HUDEP-2 (cell line): ENCODE data around the gene NUDT15.
"Not testable (repeated sequence)": the region's sequence is repeated elsewhere in the genome, so short reads cannot be mapped to it uniquely, and the experiment has no call there.

Experiments used
- DNase-seq, 76 experiments: peaks; one replicate each; lab custom pipeline; 2025; ENCODE audit not compliant: unreplicated experiment in 76 of 76; lab: John Stamatoyannopoulos, UW

The NUDT15 gene

DNA sequence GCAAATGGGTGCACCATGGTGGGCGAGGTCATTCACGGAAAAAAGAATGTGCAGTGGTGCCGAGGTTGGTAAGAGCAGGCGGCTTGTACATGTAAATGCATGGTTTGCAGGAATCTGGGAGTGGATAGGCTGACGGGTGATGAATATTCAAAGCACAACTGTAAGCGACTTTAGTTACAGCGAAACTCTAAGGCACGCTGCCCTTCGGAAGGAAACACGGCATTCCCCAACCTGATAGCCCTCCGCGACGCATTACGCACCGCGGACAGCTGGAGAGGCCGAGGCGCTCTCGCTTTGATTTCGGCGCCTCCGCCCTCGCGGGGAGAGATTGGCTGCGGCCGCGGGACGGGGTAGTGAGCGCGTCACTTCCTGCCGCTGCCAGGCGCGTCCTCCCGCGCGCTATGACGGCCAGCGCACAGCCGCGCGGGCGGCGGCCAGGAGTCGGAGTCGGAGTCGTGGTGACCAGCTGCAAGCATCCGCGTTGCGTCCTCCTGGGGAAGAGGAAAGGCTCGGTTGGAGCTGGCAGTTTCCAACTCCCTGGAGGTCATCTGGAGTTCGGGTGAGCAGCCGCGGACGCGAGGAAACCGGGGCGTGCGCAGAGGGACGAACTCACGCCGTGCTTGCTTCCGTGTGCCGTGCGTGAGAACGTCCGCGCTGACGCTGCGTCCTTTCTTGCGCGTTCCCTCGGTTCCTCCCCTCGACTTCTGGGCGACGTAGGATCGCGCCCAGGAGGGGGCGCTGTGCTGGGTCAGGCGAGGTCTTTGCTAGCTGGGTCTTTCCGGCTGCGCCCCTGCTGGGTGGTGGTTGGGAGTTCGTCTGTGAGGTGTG is at the start of gene NUDT15:
NUDT15 (plus strand) TSS at position 381 of the 828 bp plus-strand sequence; CDS start at position 402, 21 bp downstream.
- peak; percentile 11 to 94 (median 85) for DNase-seq

DNA sequence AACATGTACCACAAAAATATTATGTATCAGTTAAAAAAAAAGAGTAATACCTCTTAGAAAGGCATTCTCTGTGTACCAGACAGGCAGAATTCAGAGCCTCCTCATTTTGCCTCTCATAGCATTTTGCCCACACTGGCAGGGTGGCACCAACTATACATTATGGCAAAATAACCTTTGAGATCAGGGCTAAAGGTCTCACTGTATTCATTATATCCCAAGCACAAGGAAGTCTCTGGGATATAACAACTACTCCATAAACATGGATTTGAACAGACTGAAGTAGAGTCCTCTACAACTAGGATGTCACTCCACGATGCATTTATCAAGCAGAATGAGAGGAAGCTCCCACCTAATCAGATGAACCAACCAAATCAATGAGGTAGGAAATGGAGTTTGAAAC is 47.1 kb upstream of the NUDT15 start:
- no peak for DNase-seq

DNA sequence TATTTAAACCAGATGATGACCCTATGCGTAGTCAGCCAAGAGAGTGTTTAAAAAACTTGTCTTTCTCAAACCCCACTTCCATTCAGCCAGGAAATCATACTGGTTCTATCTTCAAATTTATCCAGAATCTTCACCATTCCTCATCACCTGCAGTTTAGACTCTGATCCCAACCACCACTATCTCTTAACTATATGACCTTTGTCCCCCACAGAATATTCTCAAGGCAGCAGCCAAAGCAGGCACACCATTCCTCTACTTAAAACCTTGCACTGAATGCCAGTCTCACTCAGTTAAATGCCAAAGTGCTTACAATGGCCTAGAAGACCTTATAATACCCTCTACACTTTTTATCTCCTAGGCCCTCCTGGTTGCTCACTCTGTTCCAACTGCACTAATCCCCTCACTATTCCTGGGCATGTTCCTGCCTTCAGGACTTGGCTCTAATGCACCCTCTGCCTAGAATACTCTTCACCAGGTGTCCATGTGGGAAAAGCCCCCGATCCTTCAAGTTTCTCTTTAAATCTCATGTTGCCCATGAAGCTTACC is 46.5 kb upstream of the NUDT15 start:
- no peak for DNase-seq

DNA sequence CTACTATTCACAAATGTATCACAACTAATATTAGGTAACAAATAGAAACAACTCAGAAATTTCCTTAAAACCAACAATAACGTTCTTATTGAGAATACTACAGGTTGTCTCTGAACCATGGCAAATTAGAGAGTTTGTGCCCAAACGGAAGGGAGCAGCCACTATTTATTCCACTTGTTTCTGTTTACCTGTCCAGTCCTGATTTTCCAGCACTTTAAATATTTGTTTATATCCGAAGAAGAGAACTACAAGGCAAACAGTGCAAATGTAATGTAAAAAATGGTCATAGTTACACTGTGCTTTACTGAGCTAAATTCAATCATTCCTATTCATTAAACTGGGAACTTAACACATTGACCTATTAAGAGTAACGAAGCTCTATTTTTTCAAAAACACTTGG is 45.7 kb upstream of the NUDT15 start:
- no peak for DNase-seq

DNA sequence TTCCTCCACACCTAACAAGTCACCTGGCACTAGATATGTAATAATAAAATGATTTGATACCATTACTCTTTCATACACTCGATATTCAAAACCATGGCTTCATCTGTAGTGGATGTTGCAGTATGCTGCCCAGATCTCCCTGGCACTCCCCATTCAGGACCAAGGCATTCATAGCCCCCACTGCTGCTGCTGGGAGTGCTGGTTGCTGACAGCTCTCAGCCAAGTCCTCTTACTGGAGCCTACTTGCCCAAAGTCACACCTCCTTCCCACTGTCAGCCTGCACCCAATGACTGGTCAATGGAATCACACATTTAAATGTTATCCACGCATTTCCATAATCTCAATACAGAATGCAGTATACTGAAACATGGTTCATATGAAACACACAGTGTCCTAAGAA is 40.1 kb upstream of the NUDT15 start:
- DNase-seq = no peak

DNA sequence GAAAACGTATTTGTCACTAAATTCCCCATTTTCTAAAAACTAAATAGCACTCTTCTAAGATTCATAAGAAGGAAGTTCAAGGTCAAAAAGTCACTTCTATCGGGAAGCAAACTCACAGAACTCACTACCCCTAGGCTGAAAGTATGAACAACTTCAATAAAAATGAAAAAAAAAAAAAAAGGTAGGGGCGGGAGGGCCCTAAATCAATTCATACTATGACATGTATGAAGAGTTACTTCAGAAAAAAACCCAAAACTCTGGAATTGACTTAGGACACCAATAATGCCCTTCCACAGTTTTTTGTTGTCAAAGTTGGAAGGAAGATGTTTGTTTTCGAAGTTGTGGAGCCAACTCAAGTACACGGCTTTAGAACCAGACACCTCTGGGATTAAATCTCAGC is 37.6 kb upstream of the NUDT15 start:
- DNase-seq = no peak

DNA sequence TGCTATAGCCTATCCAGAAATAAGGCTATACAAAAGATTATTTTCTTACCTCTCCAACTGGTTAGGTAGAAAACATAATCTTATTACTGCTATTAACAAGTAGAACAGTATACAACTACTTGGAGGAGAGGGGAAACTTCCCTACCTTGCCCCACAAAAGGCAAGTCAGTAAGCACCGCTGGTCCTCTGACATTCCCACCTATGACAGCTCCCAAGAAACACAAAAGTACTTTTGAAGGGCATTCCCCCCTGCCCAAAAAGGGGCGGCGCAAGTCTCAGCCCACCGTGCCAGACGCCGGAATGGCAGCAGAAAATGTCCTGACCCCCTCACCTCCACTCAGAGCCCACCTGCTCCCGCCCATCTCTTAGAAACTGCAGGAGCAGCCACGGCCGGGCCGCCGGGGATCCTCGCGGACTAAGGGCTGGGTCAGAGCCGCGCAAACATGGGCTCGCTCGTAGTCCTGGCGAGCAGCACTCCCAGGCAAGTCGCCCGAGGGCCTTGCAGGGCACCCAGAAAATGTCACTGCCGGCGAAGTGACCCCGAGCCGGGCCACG is 36.9 kb upstream of the NUDT15 start:
- DNase-seq = peak in 8 of 76 experiments; percentile 1 to 65 (median 22)

DNA sequence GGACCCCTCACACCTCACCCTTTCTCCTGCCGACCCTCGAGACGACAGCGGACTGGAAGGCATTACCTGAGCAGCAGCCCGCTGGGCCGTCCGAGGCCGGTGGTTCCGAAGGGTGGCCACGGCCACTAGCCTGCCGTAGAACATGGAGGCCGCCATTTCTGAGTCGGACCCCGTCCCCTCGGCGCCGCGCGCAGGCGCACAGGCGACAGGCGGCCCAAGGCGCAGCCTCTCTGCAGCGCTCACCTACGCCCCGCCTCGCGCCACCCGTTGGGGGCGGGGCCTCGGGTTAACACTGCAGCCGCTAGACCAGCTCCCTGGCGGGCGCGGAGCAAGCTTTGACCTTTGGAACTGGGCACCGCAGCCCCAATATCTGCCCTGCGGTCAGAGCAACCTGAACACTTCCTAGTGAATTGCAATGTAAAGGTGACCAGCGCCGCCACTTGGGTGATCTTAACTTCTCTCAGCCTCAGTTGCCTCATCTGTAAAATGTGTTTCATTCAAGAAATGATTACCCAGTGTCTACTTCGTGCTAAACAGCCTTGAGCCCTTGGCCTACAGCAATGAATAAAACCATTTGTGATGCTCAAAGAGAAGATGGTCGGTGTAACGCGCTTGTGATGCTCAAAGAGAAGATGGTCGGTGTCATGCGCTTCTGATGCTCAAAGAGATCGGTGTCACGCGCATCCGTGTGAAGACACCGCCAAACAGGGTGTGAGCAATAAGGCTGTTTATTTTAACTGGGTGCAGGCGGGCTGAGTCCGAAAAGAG is 36.2 kb upstream of the NUDT15 start, which contains the start of gene SUCLA2:
SUCLA2 (minus strand) TSS at position 160 of the 768 bp plus-strand sequence; CDS start at position 156, 4 bp downstream.
- peak in 73 of 76 experiments; percentile 19 to 90 (median 75) for DNase-seq

DNA sequence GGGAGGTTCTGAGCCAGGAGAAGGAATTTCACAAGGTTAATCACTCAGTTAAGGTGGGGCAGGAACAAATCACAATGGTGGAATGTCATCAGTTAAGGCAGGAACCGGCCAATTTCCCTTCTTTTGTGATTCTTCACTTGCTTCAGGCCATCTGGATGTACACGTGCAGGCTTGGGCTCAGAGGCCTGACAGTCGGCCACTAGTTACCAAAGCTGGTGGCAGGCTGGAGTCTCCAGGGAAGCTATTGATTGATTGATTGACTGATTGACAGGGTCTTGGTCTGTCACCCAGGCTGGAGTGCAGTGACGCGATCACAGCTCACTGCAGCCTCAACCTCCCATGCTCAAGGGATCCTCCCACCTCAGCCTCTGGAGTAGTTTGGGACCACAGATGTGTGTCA is 35.5 kb upstream of the NUDT15 start:
- DNase-seq = not testable (repeated sequence)

DNA sequence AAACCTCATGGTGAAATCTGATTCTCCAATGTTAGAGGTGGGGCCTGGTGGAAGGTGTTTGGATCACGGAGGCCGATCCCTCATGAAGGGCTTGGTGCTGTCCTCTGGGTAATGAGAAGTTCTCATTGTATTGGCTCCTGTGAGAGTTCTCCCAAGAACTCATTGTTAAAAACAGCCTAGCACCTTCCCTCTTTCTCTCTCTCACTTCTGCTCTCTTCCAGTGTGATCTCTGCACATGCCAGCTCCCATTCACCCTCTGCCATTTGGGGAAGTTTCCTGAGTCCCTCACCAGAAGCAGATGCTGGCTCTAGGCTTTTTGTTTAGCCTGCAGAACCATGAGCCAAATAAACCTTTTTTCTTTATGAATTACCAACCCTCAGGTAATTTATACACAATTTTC is 33.3 kb upstream of the NUDT15 start:
- DNase-seq = no peak

DNA sequence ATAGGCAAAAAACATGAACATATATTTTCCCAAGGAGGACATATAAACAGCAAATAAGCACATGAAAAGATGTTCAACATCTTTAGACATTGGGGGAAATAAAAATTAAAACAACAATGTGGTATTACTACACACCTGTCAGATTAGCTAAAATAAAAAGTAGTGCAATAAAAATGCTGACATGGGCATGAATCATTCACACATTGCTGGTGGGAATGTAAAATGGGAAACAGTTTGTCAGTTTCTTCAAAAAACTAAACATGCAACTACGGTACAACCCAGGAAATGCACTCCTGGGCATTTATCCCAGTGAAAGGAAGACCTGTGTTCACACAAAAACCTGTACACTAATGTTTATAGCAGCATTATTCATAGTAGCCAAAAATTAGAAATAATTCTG is 31.1 kb upstream of the NUDT15 start:
- DNase-seq = no peak

DNA sequence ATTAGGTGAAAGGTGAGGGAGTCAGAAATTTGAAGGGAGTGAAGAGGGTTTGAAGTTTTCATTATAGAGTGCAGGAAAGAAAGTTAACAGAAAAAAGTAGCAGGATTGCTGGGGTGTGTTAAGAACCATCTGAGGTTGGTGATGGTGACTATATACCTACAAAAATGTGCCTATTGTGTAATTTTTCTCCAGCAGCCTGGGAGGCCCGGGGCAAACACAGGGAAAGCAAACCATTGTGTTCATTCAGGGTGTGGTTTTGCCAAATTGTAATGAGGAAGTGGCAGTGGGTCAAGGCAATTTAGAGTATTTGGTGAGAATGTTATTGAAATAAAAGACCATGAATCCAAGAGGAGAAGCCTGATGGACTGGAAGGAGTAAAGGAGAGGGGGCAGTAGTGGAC is 28.2 kb upstream of the NUDT15 start:
- DNase-seq = no peak

DNA sequence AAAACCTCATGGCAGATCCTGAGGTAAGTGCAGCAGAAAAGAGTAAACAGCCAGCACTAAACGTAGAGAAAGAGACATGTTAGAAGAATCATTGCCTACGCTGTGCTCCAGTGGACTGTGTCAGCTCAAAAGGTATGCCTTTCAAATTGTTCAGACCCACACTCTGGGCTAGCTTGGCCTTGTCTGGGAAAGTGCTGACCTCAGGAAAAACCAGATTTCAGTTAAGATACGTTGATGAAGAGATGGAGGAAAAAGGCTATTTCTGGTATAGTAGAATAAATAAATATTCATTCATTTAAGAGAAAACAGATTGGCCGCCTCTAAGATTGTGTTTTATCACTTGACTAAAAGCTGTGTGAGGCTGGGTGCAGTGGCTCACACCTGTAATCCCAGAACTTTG is 26.8 kb upstream of the NUDT15 start:
- no peak for DNase-seq

DNA sequence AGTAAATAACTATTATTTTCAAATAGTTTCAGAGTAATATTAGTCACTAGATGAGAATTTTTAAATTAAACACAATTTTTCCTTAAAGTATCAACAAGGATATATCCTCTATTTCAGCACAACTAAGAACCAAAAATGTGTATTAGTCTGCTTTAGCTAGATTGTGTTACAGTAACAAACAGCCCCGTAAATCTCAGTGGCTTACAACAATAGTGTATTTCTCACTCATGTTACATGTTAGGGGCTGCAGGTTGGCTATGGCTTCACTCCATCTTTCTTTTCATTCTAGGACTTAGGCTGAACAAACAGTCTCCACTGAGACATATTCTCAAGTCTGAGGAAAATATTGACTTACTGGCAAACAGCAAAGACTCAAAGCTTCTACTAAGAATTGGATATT is 24.9 kb upstream of the NUDT15 start:
- DNase-seq = no peak

DNA sequence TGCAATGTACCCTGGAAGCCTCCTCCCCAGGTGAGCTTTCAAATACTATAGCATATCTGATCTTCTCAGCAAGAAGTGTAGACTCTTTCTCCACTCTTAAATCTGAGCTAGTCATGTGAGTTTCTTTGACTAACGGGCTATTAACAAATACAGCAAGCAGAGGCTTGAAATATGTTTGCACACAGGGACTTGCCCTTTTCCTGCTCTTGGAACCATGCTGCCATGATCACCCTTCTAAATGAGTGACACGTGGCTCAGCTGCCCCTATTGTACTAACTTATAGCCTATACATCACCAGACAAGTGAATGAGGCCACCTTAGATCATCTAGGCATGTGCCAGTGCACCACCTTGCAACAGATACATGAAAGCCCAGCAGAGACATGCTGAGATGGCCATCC is 23.2 kb upstream of the NUDT15 start:
- DNase-seq = no peak

DNA sequence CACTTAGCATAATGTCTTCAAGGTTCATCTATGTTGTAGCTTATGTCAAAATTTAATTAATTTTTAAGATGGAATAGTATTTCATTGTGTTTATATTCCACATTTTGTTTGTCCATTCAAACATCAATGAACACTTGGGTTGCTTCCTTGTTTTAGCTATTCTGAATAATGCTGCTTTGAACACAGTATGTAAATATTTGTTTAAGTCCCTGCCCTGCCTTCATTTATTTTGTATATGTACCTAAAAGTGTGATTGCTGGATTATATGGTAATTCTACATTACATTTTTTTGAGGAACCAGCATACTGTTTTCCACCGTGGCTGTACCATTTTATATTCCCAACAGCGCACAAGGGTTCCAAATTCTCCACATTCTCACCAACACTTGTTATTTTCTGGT is 18.9 kb upstream of the NUDT15 start:
- no peak for DNase-seq

DNA sequence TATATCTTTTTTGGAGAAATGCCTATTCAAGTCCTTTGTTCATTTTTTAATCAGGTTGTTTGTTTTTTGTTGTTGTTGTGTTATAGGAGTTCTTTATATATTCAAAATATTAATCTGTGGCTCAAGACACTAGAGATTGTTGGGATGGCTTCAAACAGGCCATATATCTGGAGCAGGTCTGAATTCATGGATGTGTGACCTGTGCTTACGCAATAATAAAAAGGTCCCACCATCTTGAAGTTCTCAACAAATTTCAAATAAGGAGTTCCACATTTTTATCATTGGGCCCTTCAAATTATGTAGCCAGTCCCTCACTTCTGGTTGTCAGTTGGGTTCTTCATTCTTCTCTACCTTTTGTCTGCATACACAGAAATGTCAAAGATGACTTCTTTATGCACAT is 17.7 kb upstream of the NUDT15 start:
- no peak for DNase-seq

DNA sequence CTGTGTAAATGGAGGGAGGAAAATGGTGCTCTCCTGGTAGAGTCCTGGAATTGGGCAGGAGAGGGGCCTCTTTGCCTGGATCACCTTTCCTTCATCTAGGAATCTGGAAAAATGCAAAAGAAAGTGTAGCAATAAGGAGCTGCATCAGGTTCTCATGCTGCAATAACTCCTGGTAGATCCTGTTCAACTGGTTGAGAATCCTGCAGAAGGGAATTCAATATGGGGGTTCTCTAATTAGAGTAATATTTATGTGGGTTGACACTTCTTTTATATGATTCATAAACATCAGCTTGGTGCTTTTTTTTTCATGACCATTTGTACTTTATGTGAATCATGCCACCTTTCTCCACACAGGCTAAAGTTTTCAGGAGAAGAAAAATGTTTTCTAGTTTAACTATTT is 9.5 kb upstream of the NUDT15 start:
- DNase-seq = no peak

DNA sequence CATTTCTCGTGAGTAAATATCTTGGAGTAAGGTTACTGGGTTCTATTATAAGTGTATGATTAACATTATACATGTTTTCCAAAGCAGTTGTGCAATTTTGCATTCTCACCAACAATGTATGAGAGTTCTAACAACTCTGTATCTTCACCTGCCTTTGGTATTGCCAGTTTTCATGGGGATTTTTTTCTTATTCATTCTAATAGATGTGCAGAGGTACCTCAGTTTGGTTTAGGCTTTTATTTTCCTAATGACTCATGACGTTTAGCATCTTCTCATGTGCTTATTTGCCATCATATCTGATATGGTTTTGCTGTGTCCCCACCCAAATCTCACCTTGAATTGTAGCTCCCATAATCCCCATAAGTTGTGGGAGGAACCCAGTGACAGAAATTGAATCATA is 7.7 kb upstream of the NUDT15 start:
- no peak for DNase-seq

DNA sequence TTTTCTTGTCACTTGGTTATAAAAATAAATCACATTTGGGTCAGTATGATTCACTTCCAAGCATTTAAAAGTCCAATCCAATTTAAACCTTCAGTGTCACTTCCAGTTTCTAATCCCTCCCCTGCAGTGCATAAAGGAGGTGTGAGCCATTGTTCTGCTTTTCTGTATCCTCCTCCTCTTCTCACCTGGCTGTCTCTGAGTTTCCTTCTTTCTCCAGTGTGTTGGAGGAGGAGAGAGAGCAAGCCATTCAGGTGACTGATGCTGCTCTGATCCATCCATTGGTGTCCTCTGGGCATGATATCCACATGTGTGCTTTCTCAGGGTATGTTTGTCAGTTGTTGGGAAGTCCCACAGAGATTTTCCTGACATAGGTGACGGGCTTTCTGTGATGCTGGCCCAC is 1.2 kb downstream of the NUDT15 start:
- no peak for DNase-seq

DNA sequence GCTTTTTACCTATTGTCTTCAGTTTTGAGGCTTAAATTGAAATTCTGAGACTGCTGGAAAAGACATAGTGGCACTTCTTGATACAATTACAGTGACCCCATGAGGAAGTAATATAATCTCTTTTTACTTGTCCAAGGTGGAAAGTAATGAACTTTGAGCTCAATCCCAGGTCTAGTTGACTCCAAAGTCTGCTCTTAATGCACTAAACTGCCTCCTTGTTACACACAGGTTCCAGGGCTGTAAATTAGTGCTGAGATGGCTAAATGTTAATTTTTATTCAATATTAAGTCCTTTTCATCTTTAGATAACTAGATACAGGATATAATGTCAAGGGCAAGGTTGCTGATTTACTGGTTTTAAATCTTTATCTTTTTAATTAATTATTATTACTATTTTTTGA is 2.5 kb downstream of the NUDT15 start:
- no peak for DNase-seq
